WTC11 (cell line): ENCODE results near the gene C2orf76. TPM values are rescaled to one million over a fixed set of nuclear protein-coding genes. Genes with fewer than 3 reads are reported as not detected.

Experiments
- ATAC-seq: fragments of 200-7000 bp; cut with Tn5 transposase; 2 replicates; pipeline ENCODE4 v1.10.0; 2021; ENCODE audit warnings: mild to moderate bottlenecking, moderate library complexity
- CTCF ChIA-PET: fragments of 300-600 bp; sonication (Branson Sonifier 250); formaldehyde crosslinking; loops from one replicate; lab custom pipeline; 2021; ENCODE audit warnings: antibody characterized with exemption; lab: Charles Lee
- POLR2A ChIA-PET: fragments of 350-600 bp; sonication (Branson Sonifier 250); formaldehyde crosslinking; loops from one replicate; lab custom pipeline; 2021; ENCODE audit warnings: antibody characterized with exemption; lab: Charles Lee
- DNase-seq: peaks from one replicate; pipeline ENCODE4 v3.0.0; 2021; ENCODE audit warnings: low spot score
- H3K27ac Mint-ChIP-seq: 2 replicates; pipeline ENCODE4 v1.8.0; 2021; ENCODE audit warnings: mixed read lengths
- H3K27me3 Mint-ChIP-seq: 2 replicates; pipeline ENCODE4 v1.8.0; 2021; ENCODE audit warnings: low read depth, mild to moderate bottlenecking, moderate library complexity, mixed read lengths
- H3K36me3 Mint-ChIP-seq: 2 replicates; pipeline ENCODE4 v1.8.0; 2021; ENCODE audit warnings: mixed read lengths
- H3K4me1 Mint-ChIP-seq: 2 replicates; pipeline ENCODE4 v1.8.0; 2022; ENCODE audit warnings: mixed read lengths
- H3K4me3 Mint-ChIP-seq: 2 replicates; pipeline ENCODE4 v1.8.0; 2021; ENCODE audit warnings: mild to moderate bottlenecking, moderate library complexity, mixed read lengths
- H3K9me3 Mint-ChIP-seq: 2 replicates; pipeline ENCODE4 v1.8.0; 2021; ENCODE audit warnings: mixed read lengths
- CREM ChIP-seq: sonication (generic); formaldehyde crosslinking; IDR thresholded peaks from 2 replicates; pipeline ENCODE4 v1.8.1; 2022; ENCODE audit warnings: mild to moderate bottlenecking, missing genetic modification reagents, moderate library complexity
- FOXK1 ChIP-seq: sonication (generic); formaldehyde crosslinking; IDR thresholded peaks from 2 replicates; pipeline ENCODE4 v1.8.0; 2022; ENCODE audit warnings: mild to moderate bottlenecking, moderate library complexity, missing genetic modification reagents
- FOXP1 ChIP-seq: sonication (generic); formaldehyde crosslinking; IDR thresholded peaks from 2 replicates; pipeline ENCODE4 v1.8.0; 2022; ENCODE audit warnings: missing genetic modification reagents, mild to moderate bottlenecking, moderate library complexity, borderline replicate concordance
- GRHL2 ChIP-seq: fragments of 250-450 bp; sonication (Bioruptor Pico); IDR thresholded peaks from 2 replicates; pipeline ENCODE4 v1.8.0; 2022; ENCODE audit warnings: mild to moderate bottlenecking, moderate library complexity; ENCODE audit not compliant: insufficient replicate concordance, severe bottlenecking
- JUN ChIP-seq: sonication (generic); formaldehyde crosslinking; IDR thresholded peaks from 2 replicates; pipeline ENCODE4 v1.8.0; 2023; ENCODE audit warnings: mild to moderate bottlenecking, missing genetic modification reagents
- NR3C1 ChIP-seq: sonication (generic); formaldehyde crosslinking; conservative IDR thresholded peaks from 2 replicates; pipeline ENCODE4 v1.8.1; 2023; ENCODE audit warnings: low read depth, mild to moderate bottlenecking, missing genetic modification reagents
- SMAD3 ChIP-seq: sonication (generic); formaldehyde crosslinking; IDR thresholded peaks from 2 replicates; pipeline ENCODE4 v1.8.0; 2022; ENCODE audit warnings: missing genetic modification reagents, mild to moderate bottlenecking, borderline replicate concordance
- TCF7 ChIP-seq: sonication (generic); formaldehyde crosslinking; IDR thresholded peaks from 2 replicates; pipeline ENCODE4 v1.8.0; 2022; ENCODE audit warnings: mild to moderate bottlenecking, low read depth, missing genetic modification reagents, moderate library complexity
- ZNF121 ChIP-seq: sonication (generic); formaldehyde crosslinking; IDR thresholded peaks from 2 replicates; pipeline ENCODE4 v1.8.0; 2023; ENCODE audit warnings: missing genetic modification reagents
- ZNF263 ChIP-seq: sonication (generic); formaldehyde crosslinking; IDR thresholded peaks from 2 replicates; pipeline ENCODE4 v1.8.1; 2022; ENCODE audit warnings: low read depth, mild to moderate bottlenecking, moderate library complexity, missing genetic modification reagents
- ZNF423 ChIP-seq: fragments of 250-450 bp; sonication (Bioruptor Pico); IDR thresholded peaks from 2 replicates; pipeline ENCODE4 v2.1.2; 2022; ENCODE audit warnings: mild to moderate bottlenecking, moderate library complexity
- total RNA-seq: library from RNA; stranded (reverse); gene quantifications from 3 replicates; pipeline ENCODE4 v1.2.3, GENCODE V29; 2021
- TF ChIP-seq, protein P1 (sequence below): sonication (generic); formaldehyde crosslinking; IDR thresholded peaks from 2 replicates; pipeline ENCODE4 v1.8.0; 2023; ENCODE audit warnings: missing genetic modification reagents
- TF ChIP-seq, protein P2 (sequence below): sonication (generic); formaldehyde crosslinking; IDR thresholded peaks from 2 replicates; pipeline ENCODE4 v1.8.0; 2022; ENCODE audit warnings: mild to moderate bottlenecking, missing genetic modification reagents
- TF ChIP-seq, protein P3 (sequence below): sonication (generic); formaldehyde crosslinking; IDR thresholded peaks from 2 replicates; pipeline ENCODE4 v1.8.1; 2022; ENCODE audit warnings: mild to moderate bottlenecking, moderate library complexity, missing genetic modification reagents
- TF ChIP-seq, protein P4 (sequence below): sonication (generic); formaldehyde crosslinking; conservative IDR thresholded peaks from 2 replicates; pipeline ENCODE4 v1.8.1; 2022; ENCODE audit warnings: mild to moderate bottlenecking, missing genetic modification reagents
- TF ChIP-seq, protein P5 (sequence below): sonication (generic); formaldehyde crosslinking; conservative IDR thresholded peaks from 2 replicates; pipeline ENCODE4 v1.8.1; 2023; ENCODE audit warnings: mild to moderate bottlenecking, low read depth, missing genetic modification reagents, moderate library complexity
- TF ChIP-seq, protein P6 (sequence below): sonication (generic); formaldehyde crosslinking; IDR thresholded peaks from 2 replicates; pipeline ENCODE4 v1.8.0; 2023; ENCODE audit warnings: missing genetic modification reagents, mild to moderate bottlenecking, borderline replicate concordance
- TF ChIP-seq, protein P7 (sequence below): sonication (generic); formaldehyde crosslinking; IDR thresholded peaks from 2 replicates; pipeline ENCODE4 v1.8.0; 2022; ENCODE audit warnings: mild to moderate bottlenecking, missing genetic modification reagents
- TF ChIP-seq, protein P8 (sequence below): fragments of 250-450 bp; sonication (Bioruptor Pico); IDR thresholded peaks from 2 replicates; pipeline ENCODE4 v1.9.0; 2021; ENCODE audit warnings: mild to moderate bottlenecking

Gene C2orf76
- total RNA-seq, 1 experiment from 2014 or later: 4.4 TPM

DNA sequence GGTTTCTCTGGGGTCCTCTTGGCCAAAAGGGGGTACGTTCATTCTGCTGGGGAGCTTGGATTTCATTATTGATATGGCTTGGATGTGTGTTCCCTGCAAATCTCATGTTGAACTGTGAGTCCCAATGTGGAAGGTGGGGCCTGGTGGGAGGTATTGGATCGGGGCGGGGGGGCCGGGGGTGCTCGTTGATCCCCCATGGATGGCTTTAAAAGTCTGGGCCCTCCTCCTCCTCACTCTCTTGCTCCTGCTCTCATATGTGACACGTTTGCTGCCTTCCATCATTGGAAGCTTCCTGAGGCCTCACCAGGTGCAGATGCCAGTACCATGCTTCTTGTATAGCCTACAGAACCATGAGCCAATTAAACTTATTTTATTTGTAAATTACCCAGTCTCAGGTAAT lies 11.9 kb upstream of the C2orf76 start:
- Mint-ChIP-seq H3K27me3 (no peaks in the 10 kb centered on the region; the same call in 1 of the 2 replicates), H3K4me1 (peaks cover 14% of the 10 kb centered on the region), H3K4me3 (no peak overlapping the region), H3K36me3 (peaks cover 19% of the 10 kb centered on the region), H3K9me3 (peaks cover 16% of the 10 kb centered on the region), H3K27ac (no peak overlapping the region)
- ATAC-seq: no peak
- CTCF ChIA-PET: interaction anchor here (0.7 kb wide), 1 partner anchor 97 kb away, joined by 3 read pairs; no protein-coding TSS in a partner anchor
- POLR2A ChIA-PET: no interaction called here
- DNase-seq: no peak
- TF ChIP-seq NR3C1 (CRISPR knock-in tag) (no peak), FOXP1 (CRISPR knock-in tag) (no peak), ZNF263 (no peak)
- TF ChIP-seq, protein P1, sequence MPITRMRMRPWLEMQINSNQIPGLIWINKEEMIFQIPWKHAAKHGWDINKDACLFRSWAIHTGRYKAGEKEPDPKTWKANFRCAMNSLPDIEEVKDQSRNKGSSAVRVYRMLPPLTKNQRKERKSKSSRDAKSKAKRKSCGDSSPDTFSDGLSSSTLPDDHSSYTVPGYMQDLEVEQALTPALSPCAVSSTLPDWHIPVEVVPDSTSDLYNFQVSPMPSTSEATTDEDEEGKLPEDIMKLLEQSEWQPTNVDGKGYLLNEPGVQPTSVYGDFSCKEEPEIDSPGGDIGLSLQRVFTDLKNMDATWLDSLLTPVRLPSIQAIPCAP: no peak
- TF ChIP-seq, protein P2, sequence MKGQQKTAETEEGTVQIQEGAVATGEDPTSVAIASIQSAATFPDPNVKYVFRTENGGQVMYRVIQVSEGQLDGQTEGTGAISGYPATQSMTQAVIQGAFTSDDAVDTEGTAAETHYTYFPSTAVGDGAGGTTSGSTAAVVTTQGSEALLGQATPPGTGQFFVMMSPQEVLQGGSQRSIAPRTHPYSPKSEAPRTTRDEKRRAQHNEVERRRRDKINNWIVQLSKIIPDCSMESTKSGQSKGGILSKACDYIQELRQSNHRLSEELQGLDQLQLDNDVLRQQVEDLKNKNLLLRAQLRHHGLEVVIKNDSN: no peak

DNA sequence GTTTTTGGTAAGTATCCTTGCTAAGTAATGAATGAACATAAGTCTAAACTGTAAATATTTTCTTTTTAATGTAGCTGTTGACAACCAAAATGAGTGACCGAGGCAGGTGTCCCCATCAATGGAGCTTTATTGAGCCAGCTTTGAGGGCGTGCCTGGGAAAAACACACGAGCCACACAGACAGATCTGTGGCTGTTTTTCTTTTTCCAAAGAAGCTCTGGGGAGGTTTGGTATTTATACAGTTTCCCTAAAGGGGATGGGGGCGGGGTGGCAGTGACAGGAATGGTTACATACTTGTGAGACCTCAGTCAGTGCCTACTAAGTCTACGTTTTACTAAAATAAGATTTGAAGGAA lies 11.3 kb upstream of the C2orf76 start:
- ChIA-PET CTCF (interaction anchor here (0.7 kb wide), 1 partner anchor 97 kb away, joined by 3 read pairs; no protein-coding TSS in a partner anchor), POLR2A (no interaction called here)
- H3K4me1 Mint-ChIP-seq: peaks cover 14% of the 10 kb centered on the region
- H3K27ac Mint-ChIP-seq: no peak overlapping the region
- H3K4me3 Mint-ChIP-seq: no peak overlapping the region
- no peak for ATAC-seq
- no peaks in the 10 kb centered on the region; the same call in 1 of the 2 replicates for H3K27me3 Mint-ChIP-seq
- H3K9me3 Mint-ChIP-seq: peaks cover 22% of the 10 kb centered on the region
- H3K36me3 Mint-ChIP-seq: peaks cover 25% of the 10 kb centered on the region
- no peak for DNase-seq
- TF ChIP-seq JUN (no peak), SMAD3 (CRISPR knock-in tag) (no peak), NR3C1 (CRISPR knock-in tag) (no peak), ZNF121 (no peak), GRHL2 (CRISPR knock-in tag) (no peak), ZNF423 (CRISPR knock-in tag) (no peak), FOXK1 (CRISPR knock-in tag) (no peak), TCF7 (no peak), CREM (no peak), ZNF263 (no peak)
- TF ChIP-seq, protein P3, sequence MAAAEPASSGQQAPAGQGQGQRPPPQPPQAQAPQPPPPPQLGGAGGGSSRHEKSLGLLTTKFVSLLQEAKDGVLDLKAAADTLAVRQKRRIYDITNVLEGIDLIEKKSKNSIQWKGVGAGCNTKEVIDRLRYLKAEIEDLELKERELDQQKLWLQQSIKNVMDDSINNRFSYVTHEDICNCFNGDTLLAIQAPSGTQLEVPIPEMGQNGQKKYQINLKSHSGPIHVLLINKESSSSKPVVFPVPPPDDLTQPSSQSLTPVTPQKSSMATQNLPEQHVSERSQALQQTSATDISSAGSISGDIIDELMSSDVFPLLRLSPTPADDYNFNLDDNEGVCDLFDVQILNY (CRISPR knock-in tag): no peak
- TF ChIP-seq, protein P4, sequence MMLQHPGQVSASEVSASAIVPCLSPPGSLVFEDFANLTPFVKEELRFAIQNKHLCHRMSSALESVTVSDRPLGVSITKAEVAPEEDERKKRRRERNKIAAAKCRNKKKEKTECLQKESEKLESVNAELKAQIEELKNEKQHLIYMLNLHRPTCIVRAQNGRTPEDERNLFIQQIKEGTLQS (CRISPR knock-in tag): no peak
- TF ChIP-seq, protein P5, sequence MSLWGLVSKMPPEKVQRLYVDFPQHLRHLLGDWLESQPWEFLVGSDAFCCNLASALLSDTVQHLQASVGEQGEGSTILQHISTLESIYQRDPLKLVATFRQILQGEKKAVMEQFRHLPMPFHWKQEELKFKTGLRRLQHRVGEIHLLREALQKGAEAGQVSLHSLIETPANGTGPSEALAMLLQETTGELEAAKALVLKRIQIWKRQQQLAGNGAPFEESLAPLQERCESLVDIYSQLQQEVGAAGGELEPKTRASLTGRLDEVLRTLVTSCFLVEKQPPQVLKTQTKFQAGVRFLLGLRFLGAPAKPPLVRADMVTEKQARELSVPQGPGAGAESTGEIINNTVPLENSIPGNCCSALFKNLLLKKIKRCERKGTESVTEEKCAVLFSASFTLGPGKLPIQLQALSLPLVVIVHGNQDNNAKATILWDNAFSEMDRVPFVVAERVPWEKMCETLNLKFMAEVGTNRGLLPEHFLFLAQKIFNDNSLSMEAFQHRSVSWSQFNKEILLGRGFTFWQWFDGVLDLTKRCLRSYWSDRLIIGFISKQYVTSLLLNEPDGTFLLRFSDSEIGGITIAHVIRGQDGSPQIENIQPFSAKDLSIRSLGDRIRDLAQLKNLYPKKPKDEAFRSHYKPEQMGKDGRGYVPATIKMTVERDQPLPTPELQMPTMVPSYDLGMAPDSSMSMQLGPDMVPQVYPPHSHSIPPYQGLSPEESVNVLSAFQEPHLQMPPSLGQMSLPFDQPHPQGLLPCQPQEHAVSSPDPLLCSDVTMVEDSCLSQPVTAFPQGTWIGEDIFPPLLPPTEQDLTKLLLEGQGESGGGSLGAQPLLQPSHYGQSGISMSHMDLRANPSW (CRISPR knock-in tag): no peak
- TF ChIP-seq, protein P6, sequence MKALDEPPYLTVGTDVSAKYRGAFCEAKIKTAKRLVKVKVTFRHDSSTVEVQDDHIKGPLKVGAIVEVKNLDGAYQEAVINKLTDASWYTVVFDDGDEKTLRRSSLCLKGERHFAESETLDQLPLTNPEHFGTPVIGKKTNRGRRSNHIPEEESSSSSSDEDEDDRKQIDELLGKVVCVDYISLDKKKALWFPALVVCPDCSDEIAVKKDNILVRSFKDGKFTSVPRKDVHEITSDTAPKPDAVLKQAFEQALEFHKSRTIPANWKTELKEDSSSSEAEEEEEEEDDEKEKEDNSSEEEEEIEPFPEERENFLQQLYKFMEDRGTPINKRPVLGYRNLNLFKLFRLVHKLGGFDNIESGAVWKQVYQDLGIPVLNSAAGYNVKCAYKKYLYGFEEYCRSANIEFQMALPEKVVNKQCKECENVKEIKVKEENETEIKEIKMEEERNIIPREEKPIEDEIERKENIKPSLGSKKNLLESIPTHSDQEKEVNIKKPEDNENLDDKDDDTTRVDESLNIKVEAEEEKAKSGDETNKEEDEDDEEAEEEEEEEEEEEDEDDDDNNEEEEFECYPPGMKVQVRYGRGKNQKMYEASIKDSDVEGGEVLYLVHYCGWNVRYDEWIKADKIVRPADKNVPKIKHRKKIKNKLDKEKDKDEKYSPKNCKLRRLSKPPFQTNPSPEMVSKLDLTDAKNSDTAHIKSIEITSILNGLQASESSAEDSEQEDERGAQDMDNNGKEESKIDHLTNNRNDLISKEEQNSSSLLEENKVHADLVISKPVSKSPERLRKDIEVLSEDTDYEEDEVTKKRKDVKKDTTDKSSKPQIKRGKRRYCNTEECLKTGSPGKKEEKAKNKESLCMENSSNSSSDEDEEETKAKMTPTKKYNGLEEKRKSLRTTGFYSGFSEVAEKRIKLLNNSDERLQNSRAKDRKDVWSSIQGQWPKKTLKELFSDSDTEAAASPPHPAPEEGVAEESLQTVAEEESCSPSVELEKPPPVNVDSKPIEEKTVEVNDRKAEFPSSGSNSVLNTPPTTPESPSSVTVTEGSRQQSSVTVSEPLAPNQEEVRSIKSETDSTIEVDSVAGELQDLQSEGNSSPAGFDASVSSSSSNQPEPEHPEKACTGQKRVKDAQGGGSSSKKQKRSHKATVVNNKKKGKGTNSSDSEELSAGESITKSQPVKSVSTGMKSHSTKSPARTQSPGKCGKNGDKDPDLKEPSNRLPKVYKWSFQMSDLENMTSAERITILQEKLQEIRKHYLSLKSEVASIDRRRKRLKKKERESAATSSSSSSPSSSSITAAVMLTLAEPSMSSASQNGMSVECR (CRISPR knock-in tag): no peak
- TF ChIP-seq, protein P1: no peak
- TF ChIP-seq, protein P7, sequence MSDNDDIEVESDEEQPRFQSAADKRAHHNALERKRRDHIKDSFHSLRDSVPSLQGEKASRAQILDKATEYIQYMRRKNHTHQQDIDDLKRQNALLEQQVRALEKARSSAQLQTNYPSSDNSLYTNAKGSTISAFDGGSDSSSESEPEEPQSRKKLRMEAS (CRISPR knock-in tag): no peak
- TF ChIP-seq, protein P2: no peak
- TF ChIP-seq, protein P8, sequence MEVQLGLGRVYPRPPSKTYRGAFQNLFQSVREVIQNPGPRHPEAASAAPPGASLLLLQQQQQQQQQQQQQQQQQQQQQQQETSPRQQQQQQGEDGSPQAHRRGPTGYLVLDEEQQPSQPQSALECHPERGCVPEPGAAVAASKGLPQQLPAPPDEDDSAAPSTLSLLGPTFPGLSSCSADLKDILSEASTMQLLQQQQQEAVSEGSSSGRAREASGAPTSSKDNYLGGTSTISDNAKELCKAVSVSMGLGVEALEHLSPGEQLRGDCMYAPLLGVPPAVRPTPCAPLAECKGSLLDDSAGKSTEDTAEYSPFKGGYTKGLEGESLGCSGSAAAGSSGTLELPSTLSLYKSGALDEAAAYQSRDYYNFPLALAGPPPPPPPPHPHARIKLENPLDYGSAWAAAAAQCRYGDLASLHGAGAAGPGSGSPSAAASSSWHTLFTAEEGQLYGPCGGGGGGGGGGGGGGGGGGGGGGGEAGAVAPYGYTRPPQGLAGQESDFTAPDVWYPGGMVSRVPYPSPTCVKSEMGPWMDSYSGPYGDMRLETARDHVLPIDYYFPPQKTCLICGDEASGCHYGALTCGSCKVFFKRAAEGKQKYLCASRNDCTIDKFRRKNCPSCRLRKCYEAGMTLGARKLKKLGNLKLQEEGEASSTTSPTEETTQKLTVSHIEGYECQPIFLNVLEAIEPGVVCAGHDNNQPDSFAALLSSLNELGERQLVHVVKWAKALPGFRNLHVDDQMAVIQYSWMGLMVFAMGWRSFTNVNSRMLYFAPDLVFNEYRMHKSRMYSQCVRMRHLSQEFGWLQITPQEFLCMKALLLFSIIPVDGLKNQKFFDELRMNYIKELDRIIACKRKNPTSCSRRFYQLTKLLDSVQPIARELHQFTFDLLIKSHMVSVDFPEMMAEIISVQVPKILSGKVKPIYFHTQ (CRISPR knock-in tag): no peak
